Adrenal gland (tissue), 12 donors: ENCODE results near the gene ANKS4B. TPM values are rescaled to one million over a fixed set of nuclear protein-coding genes. Genes with fewer than 3 reads are reported as not detected.
"Not testable (repeated sequence)": the region's sequence is repeated elsewhere in the genome, so short reads cannot be mapped to it uniquely, and the experiment has no call there.

Experiments used
- DNase-seq, 7 donors: peaks; one replicate each; pipeline ENCODE4 v3.0.0-alpha.2; 2019 to 2020
- H3K27ac ChIP-seq, 5 donors: fragments of 200-600 bp; sonication (generic) in 4 of 5; 1 replicate in 3 of 5; 2 replicates in 2 of 5; pipeline versions ENCODE4 v1.5.1 to v1.8.0; 2016 to 2020; ENCODE audit warnings: mild to moderate bottlenecking in 1 of 5
- H3K27me3 ChIP-seq: fragments of 200-600 bp; 2 replicates; pipeline ENCODE4 v1.8.0; 2021
- H3K36me3 ChIP-seq, 2 donors: fragments of 200-600 bp; replicated peaks in 1 of 2; 1 replicate in 1 of 2; 2 replicates in 1 of 2; pipeline versions ENCODE4 v1.5.1 to v1.8.0; 2018 to 2022
- H3K4me1 ChIP-seq, 2 donors: fragments of 200-600 bp; replicated peaks in 1 of 2; 1 replicate in 1 of 2; 2 replicates in 1 of 2; pipeline versions ENCODE4 v1.5.1 to v1.8.0; 2018 to 2021
- H3K4me3 ChIP-seq, 4 donors: fragments of 200-600 bp; sonication (generic) in 3 of 4; one replicate each; pipeline ENCODE4 v1.5.1; 2016 to 2018
- H3K9me3 ChIP-seq, 3 donors: fragments of 200-600 bp; sonication (generic) in 1 of 3; replicated peaks in 1 of 3; 1 replicate in 2 of 3; 2 replicates in 1 of 3; pipeline versions ENCODE4 v1.5.1 to v1.8.0; 2016 to 2021
- POLR2A ChIP-seq, 2 donors: fragments of 450-650 bp; IDR thresholded peaks; one replicate each; pipeline ENCODE4 v1.6.1; 2017; ENCODE audit warnings: antibody characterized with exemption in 2 of 2, mild to moderate bottlenecking in 2 of 2, moderate library complexity in 1 of 2
- WGBS, 4 donors: extraction: QIAGEN DNeasy Blood & Tissue Kit in 2 of 4; methylation state at CpG; one replicate each; pipeline versions ENCODE4 v1.1.5 to v1.1.7; 2013 to 2017; 5-methylcytosine and 5-hydroxymethylcytosine counted together
- intact Hi-C, 2 donors: fragments of 100-400 bp; cut with DNase I; formaldehyde crosslinking; loops; one replicate each; pipeline versions ENCODE4 v1.14.1 to v1.15.0; 2022 to 2023
- polyA plus RNA-seq, 3 donors: library from polyadenylated mRNA; stranded (reverse); fragments of 200-250 nt in 2 of 3; fragments of 350-450 nt in 1 of 3; fragmentation: Illumina TruSeq in 1 of 3; extraction: RNeasy Lipid Tissue Mini Kit (QIAGEN cat#74804) in 1 of 3; gene quantifications; one replicate each; pipeline ENCODE4 v1.2.3, GENCODE V29; 2013 to 2014
- total RNA-seq, 9 donors: library from RNA; depleted of rRNA in 4 of 9; stranded (reverse); fragments of >200 nt in 4 of 9; fragments of 120-200 nt in 1 of 9; fragmentation: NEBNext Ultra II Directional in 1 of 9; extraction: Animal tissue kit (Norgen Biotek cat#: 25700) in 1 of 9; gene quantifications; one replicate each; pipeline versions ENCODE4 v1.1.0 to v1.2.4, GENCODE V29; 2013 to 2023
- TF ChIP-seq, protein P1 (sequence below), 6 experiments: fragments of 450-650 bp in 4 of 6; fragments of 200-600 bp in 2 of 6; sonication (generic) in 1 of 6; IDR thresholded peaks; 1 replicate in 5 of 6; 2 replicates in 1 of 6; pipeline versions ENCODE4 v1.5.1 to v1.8.0; 2016 to 2021; ENCODE audit warnings: antibody characterized with exemption in 6 of 6, mild to moderate bottlenecking in 2 of 6, moderate library complexity in 1 of 6
- donor health status: healthy with polysubstance abuse.
- donor health status: Bipolar disorder and iron deficiency.
- donor health status: DM: yes; HTN: yes; CAD: no.
- donor health status: DM: no; HTN: no; CAD: no.
- donor health status: DM: no; HTN: no; CAD: no.
- donor health status: DM: yes; HTN: yes; CAD: no.

The ANKS4B gene
- total and polyA plus RNA-seq, 12 donors = not detected

DNA sequence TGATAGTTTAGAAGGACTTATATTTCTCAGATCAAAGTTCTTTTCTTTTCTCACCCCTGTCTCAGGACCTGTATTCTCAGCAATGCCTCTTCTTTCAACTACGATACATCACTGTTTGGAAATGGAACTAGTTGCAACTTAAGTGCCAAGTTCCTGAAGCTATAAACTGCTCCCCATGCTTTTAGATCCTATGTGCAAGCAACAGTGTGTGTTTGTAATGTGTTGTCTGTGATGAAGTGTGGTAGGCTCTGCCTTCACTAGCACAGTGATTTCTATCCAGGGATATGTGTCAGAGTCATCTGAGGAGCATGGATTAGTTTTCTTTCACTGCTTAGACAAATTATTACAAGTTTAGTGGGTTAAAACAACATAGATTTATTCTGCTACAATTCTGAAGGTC, 40.5 kb upstream of the ANKS4B start:
- Histone ChIP-seq H3K4me1 (peaks cover 3 to 9% of the 10 kb centered on the region in 2 donors), H3K27me3 (peaks cover 7% of the 10 kb centered on the region), H3K4me3 (no peak overlapping the region), H3K9me3 (no peaks in the 10 kb centered on the region), H3K36me3 (no peaks in the 10 kb centered on the region), H3K27ac (no peak overlapping the region)
- intact Hi-C loops = no loop called here
- DNase-seq = no peak
- 48 to 64% (median 50%) methylated on average over 1 of the region's 1 CpG for WGBS, 4 donors
- TF ChIP-seq, protein P1, sequence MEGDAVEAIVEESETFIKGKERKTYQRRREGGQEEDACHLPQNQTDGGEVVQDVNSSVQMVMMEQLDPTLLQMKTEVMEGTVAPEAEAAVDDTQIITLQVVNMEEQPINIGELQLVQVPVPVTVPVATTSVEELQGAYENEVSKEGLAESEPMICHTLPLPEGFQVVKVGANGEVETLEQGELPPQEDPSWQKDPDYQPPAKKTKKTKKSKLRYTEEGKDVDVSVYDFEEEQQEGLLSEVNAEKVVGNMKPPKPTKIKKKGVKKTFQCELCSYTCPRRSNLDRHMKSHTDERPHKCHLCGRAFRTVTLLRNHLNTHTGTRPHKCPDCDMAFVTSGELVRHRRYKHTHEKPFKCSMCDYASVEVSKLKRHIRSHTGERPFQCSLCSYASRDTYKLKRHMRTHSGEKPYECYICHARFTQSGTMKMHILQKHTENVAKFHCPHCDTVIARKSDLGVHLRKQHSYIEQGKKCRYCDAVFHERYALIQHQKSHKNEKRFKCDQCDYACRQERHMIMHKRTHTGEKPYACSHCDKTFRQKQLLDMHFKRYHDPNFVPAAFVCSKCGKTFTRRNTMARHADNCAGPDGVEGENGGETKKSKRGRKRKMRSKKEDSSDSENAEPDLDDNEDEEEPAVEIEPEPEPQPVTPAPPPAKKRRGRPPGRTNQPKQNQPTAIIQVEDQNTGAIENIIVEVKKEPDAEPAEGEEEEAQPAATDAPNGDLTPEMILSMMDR (IDR thresholded peaks at IDR 0.05) = no peak
- TF ChIP-seq POLR2A (IDR thresholded peaks at IDR 0.05) = no peak

DNA sequence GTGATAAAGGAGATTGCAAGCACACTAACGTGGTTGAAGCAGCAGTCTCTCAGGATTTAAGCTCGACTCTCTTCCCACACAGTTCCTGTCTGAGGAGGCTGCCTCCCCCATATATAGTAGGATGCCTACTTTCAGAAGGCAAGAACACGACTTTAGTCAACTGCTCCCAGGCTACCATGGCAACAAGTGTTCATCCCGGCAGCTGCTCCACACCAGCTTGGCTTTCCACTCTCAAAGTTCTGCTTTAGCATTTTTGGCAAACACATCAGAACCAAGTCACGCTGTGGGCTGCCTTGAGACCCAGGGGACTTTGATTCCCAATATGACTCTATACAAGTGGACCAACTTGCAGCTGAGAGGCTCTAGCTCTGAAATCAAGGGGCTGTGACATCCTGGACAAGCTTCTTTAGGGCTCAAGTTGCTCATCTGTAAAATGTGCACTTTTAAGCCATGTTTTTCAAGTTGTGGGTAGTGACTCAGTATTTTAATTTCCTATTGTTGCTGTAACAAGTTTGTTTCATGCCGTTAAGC, 38.7 kb upstream of the ANKS4B start:
- Histone ChIP-seq H3K9me3 (no peaks in the 10 kb centered on the region), H3K4me1 (no peaks in the 10 kb centered on the region), H3K27ac (no peak overlapping the region), H3K4me3 (no peak overlapping the region), H3K36me3 (no peaks in the 10 kb centered on the region), H3K27me3 (peaks cover 11% of the 10 kb centered on the region)
- TF ChIP-seq, protein P1 (IDR thresholded peaks at IDR 0.05) = no peak
- no peak for TF ChIP-seq POLR2A (IDR thresholded peaks at IDR 0.05)
- intact Hi-C loops = loop anchor here in 1 of 2 donors (5.0 kb wide), 1 partner anchor 92 kb away; no protein-coding TSS in a partner anchor
- no peak for DNase-seq
- WGBS, 4 donors = 37 to 64% (median 55%) methylated on average over 5 to 6 of the region's 6 CpGs

DNA sequence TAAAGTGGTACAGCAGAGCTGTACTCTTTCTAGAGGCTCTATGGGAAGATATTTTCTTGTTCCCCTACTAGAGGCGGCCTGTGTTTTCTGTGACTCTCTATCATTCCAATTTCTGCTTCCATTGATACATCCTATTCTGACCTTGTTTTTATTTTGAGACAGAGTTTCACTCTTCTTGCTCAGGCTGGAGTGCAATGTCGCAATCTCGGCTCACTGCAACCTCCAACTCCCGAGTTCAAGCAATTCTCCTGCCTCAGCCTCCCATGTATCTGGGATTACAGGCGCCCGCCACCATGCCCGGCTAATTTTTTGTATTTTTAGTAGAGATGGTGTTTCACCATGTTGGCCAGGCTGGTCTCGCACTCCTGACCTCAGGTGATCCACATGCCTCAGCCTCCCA, 38.2 kb upstream of the ANKS4B start:
- 87 to 94% (median 92%) methylated on average over 8 of the region's 8 CpGs for whole genome bisulfite sequencing, 4 donors
- not testable (repeated sequence) for H3K27ac ChIP-seq, H3K36me3 ChIP-seq, H3K4me3 ChIP-seq, H3K9me3 ChIP-seq, H3K4me1 ChIP-seq, DNase-seq
- intact Hi-C loops = loop anchor here in 1 of 2 donors (5.0 kb wide), 1 partner anchor 92 kb away; no protein-coding TSS in a partner anchor
- peaks cover 14% of the 10 kb centered on the region for H3K27me3 ChIP-seq

DNA sequence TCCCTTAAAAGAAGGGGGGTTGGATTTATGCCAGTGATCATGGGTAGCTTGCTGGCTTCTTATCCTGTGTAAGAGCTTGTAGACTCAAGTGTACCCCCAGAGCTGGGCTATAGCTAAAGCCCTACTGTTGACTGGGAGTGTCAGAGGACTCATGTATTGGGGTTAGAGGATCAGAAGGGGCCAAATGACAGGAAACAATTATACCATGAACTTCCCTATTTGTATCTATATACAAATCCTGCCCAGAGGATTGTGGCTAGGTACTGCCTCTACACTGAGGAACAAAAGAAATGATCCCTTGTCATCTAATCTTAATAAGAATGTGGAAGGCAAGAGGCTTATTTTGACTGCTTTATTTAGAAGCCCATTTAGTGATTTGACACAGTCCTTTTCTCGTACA, 36.4 kb upstream of the ANKS4B start:
- Histone ChIP-seq H3K4me1 (no peaks in the 10 kb centered on the region), H3K27me3 (peaks cover 16% of the 10 kb centered on the region), H3K36me3 (no peaks in the 10 kb centered on the region), H3K9me3 (no peaks in the 10 kb centered on the region), H3K4me3 (no peak overlapping the region), H3K27ac (no peak overlapping the region)
- DNase-seq = no peak
- TF ChIP-seq, protein P1 (IDR thresholded peaks at IDR 0.05) = no peak
- no peak for TF ChIP-seq POLR2A (IDR thresholded peaks at IDR 0.05)
- intact Hi-C loops = loop anchor here in 1 of 2 donors (5.0 kb wide), 1 partner anchor 90 kb away; no protein-coding TSS in a partner anchor
- 46 to 74% (median 64%) methylated on average over 1 of the region's 1 CpG for WGBS, 4 donors

DNA sequence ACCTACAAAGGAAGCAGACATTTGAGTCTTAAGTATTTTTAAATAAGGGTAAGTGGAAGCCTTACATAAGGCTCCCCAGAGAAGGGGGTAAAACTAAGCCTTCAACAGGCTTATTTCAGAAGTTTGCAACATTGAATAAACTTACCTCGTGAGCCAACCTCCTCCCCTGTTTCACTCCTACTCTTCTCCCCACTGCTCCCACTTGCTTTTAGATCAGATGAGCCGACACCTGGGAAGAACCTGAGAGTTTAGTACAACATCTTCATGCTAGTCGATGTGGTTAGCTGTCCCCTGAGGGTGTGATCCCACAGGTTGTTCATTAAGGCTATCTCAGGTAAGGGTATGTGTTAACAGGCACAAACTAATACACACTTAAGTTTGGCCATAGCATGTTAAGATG, 35.9 kb upstream of the ANKS4B start:
- H3K27me3 ChIP-seq = peaks cover 16% of the 10 kb centered on the region
- no peaks in the 10 kb centered on the region for H3K9me3 ChIP-seq
- H3K4me3 ChIP-seq = no peak overlapping the region
- intact Hi-C loops = loop anchor here in 1 of 2 donors (5.0 kb wide), 1 partner anchor 90 kb away; no protein-coding TSS in a partner anchor
- H3K36me3 ChIP-seq = no peaks in the 10 kb centered on the region
- TF ChIP-seq POLR2A (IDR thresholded peaks at IDR 0.05) = no peak
- TF ChIP-seq, protein P1 (IDR thresholded peaks at IDR 0.05) = no peak
- no peaks in the 10 kb centered on the region for H3K4me1 ChIP-seq
- H3K27ac ChIP-seq = no peak overlapping the region
- WGBS, 4 donors = 71 to 83% (median 81%) methylated on average over 3 of the region's 3 CpGs
- no peak for DNase-seq
